ENCODE measurements around the gene RPS27A. TPM values are rescaled to one million over a fixed set of nuclear protein-coding genes. Genes with fewer than 3 reads are reported as not detected.
"Not testable (repeated sequence)": the region's sequence is repeated elsewhere in the genome, so short reads cannot be mapped to it uniquely, and the experiment has no call there.

Gene RPS27A
- total and polyA plus RNA-seq, 3 donors from 2014 or later = 371 to 857 (median 618) TPM

- WGBS, 2 donors = 88 to 89% methylated on average over 2 of the region's 2 CpGs
Observed at GRCh38 chr2:55236992-55237543, 4.6 kb downstream of the RPS27A start.

DNA sequence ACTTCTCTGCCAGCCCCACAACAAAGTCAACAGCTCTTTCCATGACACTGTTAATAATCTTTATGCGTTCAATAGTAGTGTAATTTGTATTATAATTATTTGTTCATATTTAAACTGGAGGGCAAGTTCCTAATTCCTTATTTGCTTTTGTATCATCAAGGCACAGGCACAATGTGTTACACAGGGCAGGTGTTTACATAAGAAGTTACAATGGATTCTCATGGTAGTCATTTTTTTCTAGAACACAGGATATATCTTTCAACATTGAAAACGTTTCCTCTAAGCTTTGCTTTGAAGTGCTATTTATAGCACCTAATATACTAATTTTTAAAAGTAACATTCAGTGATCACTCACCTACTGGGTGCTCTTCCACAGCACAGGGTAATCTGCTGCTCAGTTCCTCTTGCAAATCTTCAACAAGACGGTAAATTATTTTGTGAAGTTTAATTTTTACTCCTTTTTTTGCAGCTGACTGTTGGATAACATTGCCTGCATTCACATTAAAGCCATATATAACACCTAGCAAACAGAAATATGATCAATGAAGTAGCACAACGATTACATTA is 7.3 kb downstream of the RPS27A start:
- Histone ChIP-seq H3K27ac (no peak overlapping the region), H3K9me3 (no peaks in the 10 kb centered on the region), H3K27me3 (no peaks in the 10 kb centered on the region), H3K4me3 (no peak overlapping the region), H3K36me3 (ENCODE audit: low read depth, missing control alignments) (no peaks in the 10 kb centered on the region), H3K4me1 (no peaks in the 10 kb centered on the region)
- intact Hi-C loops (cut with DNase I; ENCODE audit: low total_unique reads) = no loop called here
- WGBS, 2 donors = 71 to 72% methylated on average over 4 of the region's 4 CpGs
- TF ChIP-seq POLR2A (IDR thresholded peaks at IDR 0.05) (no peak), CTCF (IDR thresholded peaks at IDR 0.05) (no peak)
- no peak for DNase-seq

More at GRCh38 chr2:55236992-55237543, 4.6 kb downstream of the RPS27A start:
- no peaks in the 10 kb centered on the region for H3K9me3 ChIP-seq
- no peak overlapping the region for H3K4me3 ChIP-seq
- no peak for TF ChIP-seq CTCF (IDR thresholded peaks at IDR 0.05)
- no peak for TF ChIP-seq POLR2A (IDR thresholded peaks at IDR 0.05)
- H3K27ac ChIP-seq = no peak overlapping the region
- H3K27me3 ChIP-seq = no peaks in the 10 kb centered on the region
- intact Hi-C loops (cut with DNase I; ENCODE audit: low total_unique reads) = no loop called here
- DNase-seq = no peak
- no peaks in the 10 kb centered on the region for H3K36me3 ChIP-seq (ENCODE audit: low read depth, missing control alignments)
- H3K4me1 ChIP-seq = peaks cover 11% of the 10 kb centered on the region

- WGBS, 2 donors = 87 to 95% methylated on average over 8 of the region's 8 CpGs
- H3K27ac ChIP-seq; H3K9me3 ChIP-seq; intact Hi-C loops (cut with DNase I; ENCODE audit: low total_unique reads); H3K4me3 ChIP-seq; DNase-seq; H3K4me1 ChIP-seq; H3K27me3 ChIP-seq; H3K36me3 ChIP-seq (ENCODE audit: low read depth, missing control alignments): not testable (repeated sequence)
Observed at GRCh38 chr2:55241582-55241981, 9.1 kb downstream of the RPS27A start.

DNA sequence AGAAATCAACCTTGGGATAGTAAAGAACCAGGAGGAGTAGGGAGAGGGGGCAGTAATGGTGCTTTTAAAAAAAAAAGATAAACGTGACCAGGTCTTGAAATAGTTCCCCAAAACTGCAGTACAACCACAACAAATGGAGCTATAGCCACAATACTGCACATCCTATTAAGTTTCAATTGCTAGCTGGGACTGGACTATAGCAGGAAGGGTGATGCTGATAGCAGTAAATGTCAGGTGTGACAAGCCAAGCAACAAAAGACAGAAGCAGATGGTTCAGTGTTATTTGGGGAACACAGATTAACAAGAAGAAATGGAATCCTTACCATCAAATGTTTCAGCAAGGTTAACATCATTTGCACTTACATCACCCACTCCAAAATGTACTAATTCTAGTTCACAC is 10.1 kb downstream of the RPS27A start:
- intact Hi-C loops (cut with DNase I; ENCODE audit: low total_unique reads) = no loop called here
- H3K4me3 ChIP-seq = no peak overlapping the region
- no peak overlapping the region for H3K27ac ChIP-seq
- H3K36me3 ChIP-seq (ENCODE audit: low read depth, missing control alignments) = no peaks in the 10 kb centered on the region
- no peaks in the 10 kb centered on the region for H3K4me1 ChIP-seq
- 54 to 71% methylated on average over 1 of the region's 1 CpG for WGBS, 2 donors
- no peaks in the 10 kb centered on the region for H3K9me3 ChIP-seq
- no peak for TF ChIP-seq POLR2A (IDR thresholded peaks at IDR 0.05)
- no peak for TF ChIP-seq CTCF (IDR thresholded peaks at IDR 0.05)
- no peaks in the 10 kb centered on the region for H3K27me3 ChIP-seq
- DNase-seq = no peak

DNA sequence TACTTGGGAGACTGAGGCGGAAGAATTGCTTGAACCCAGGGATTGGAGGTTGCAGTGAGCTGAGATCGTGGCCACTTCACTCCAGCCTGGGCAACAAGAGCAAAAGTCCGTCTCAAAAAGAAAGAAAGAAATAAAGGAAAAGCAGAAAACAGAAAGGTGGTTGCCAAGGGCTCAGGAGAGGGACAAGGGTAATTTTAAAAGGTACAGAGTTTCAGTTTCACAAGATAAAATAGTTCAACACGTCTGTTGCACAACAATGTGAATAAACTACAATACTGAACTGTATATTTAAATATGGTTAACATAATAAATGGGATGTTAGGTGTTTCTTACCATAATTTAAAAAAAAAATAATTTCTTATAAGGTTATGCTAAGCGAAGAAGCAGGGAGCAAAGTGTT is 12.9 kb downstream of the RPS27A start:
- no peaks in the 10 kb centered on the region for H3K36me3 ChIP-seq (ENCODE audit: low read depth, missing control alignments)

More for the DNA sequence above, 12.9 kb downstream of the RPS27A start:
- H3K4me1 ChIP-seq = no peaks in the 10 kb centered on the region
- no peak overlapping the region for H3K4me3 ChIP-seq
- intact Hi-C loops (cut with DNase I; ENCODE audit: low total_unique reads) = no loop called here
- no peak overlapping the region for H3K27ac ChIP-seq
- no peaks in the 10 kb centered on the region for H3K27me3 ChIP-seq
- no peak for TF ChIP-seq CTCF (IDR thresholded peaks at IDR 0.05)
- no peak for TF ChIP-seq POLR2A (IDR thresholded peaks at IDR 0.05)
- H3K9me3 ChIP-seq = no peaks in the 10 kb centered on the region
- no peak for DNase-seq
- 88 to 89% methylated on average over 5 of the region's 5 CpGs for WGBS, 2 donors
